Fibroblast of lung (primary cell): ENCODE data around the gene HAAO. TPM values are rescaled to one million over a fixed set of nuclear protein-coding genes. Genes with fewer than 3 reads are reported as not detected.
A peak's percentile ranks its signal among the peaks of the same experiment; 100 is the strongest.

ENCODE experiments used
- DNase-seq, 2 donors: peaks; one replicate each; pipeline versions ENCODE4 v3.0.0 to v3.0.0-alpha.2; 2010; ENCODE audit warnings: low read depth in 2 of 2
- H2AFZ ChIP-seq: 2 replicates; pipeline ENCODE4 v1.5.1; 2012; ENCODE audit warnings: low read length, control low read depth, inconsistent platforms
- H3K27ac ChIP-seq: 2 replicates; pipeline ENCODE4 v1.5.1; 2011; ENCODE audit warnings: low read length, control low read depth; ENCODE audit not compliant: insufficient read depth
- H3K27me3 ChIP-seq: 2 replicates; pipeline ENCODE4 v1.5.1; 2011; ENCODE audit warnings: mild to moderate bottlenecking, low read length; ENCODE audit not compliant: control insufficient read depth, insufficient read depth
- H3K36me3 ChIP-seq: 2 replicates; pipeline ENCODE4 v1.5.1; 2011; ENCODE audit warnings: low read length; ENCODE audit not compliant: control insufficient read depth, insufficient read depth
- H3K4me1 ChIP-seq: 2 replicates; pipeline ENCODE4 v1.5.1; 2011; ENCODE audit warnings: low read length; ENCODE audit not compliant: control insufficient read depth, insufficient read depth; ENCODE audit errors: extremely low read depth
- H3K4me2 ChIP-seq: 2 replicates; pipeline ENCODE4 v1.5.1; 2011; ENCODE audit warnings: low read length, control low read depth; ENCODE audit not compliant: insufficient read depth; ENCODE audit errors: extremely low read depth
- H3K4me3 ChIP-seq, 4 experiments: fragments of 200-600 bp in 1 of 4; sonication (generic) in 1 of 4; replicated peaks in 1 of 4; 2 replicates each; pipeline ENCODE4 v1.5.1; 2011 to 2016; ENCODE audit warnings: low read length in 4 of 4, low read depth in 3 of 4, mild to moderate bottlenecking in 3 of 4, control low read depth in 2 of 4, inconsistent platforms in 1 of 4, mixed read lengths in 1 of 4; ENCODE audit not compliant: insufficient read depth in 1 of 4; ENCODE audit errors: control extremely low read depth in 1 of 4
- H3K79me2 ChIP-seq: 2 replicates; pipeline ENCODE4 v1.5.1; 2012; ENCODE audit warnings: mild to moderate bottlenecking, low read length, inconsistent platforms; ENCODE audit not compliant: control insufficient read depth, insufficient read depth
- H3K9ac ChIP-seq: 2 replicates; pipeline ENCODE4 v1.5.1; 2011; ENCODE audit warnings: mild to moderate bottlenecking, low read length, control low read depth; ENCODE audit not compliant: insufficient read depth
- H3K9me3 ChIP-seq: 2 replicates; pipeline ENCODE4 v1.5.1; 2012; ENCODE audit warnings: low read depth, low read length; ENCODE audit not compliant: control insufficient read depth, insufficient read depth
- H4K20me1 ChIP-seq: 2 replicates; pipeline ENCODE4 v1.5.1; 2011; ENCODE audit warnings: low read length; ENCODE audit not compliant: control insufficient read depth, insufficient read depth; ENCODE audit errors: extremely low read depth
- CTCF ChIP-seq, 2 donors: IDR thresholded peaks in 1 of 2; conservative IDR thresholded peaks in 1 of 2; 1 replicate in 1 of 2; 2 replicates in 1 of 2; pipeline ENCODE4 v1.5.1; 2011 to 2012; ENCODE audit warnings: low read length in 2 of 2, control low read depth in 1 of 2, inconsistent platforms in 1 of 2, low read depth in 1 of 2, mild to moderate bottlenecking in 1 of 2
- EZH2 ChIP-seq: IDR thresholded peaks from 2 replicates; pipeline ENCODE4 v1.5.1; 2012; ENCODE audit warnings: low read length, control low read depth, mild to moderate bottlenecking; ENCODE audit errors: missing control alignments
- polyA minus RNA-seq: library from RNA; depleted of rRNA, polyadenylated mRNA; stranded (reverse); fragments of >200 nt; gene quantifications from 2 replicates; pipeline ENCODE4 v1.2.3, GENCODE V29; 2011; ENCODE audit warnings: low replicate concordance
- polyA plus RNA-seq, 2 donors: library from polyadenylated mRNA; depleted of rRNA in 1 of 2; stranded (reverse) in 1 of 2; unstranded in 1 of 2; fragments of >200 nt; gene quantifications; 2 replicates each; pipeline ENCODE4 v1.2.1, GENCODE V29; 2011 to 2012; ENCODE audit warnings: missing spikeins in 1 of 2
- total RNA-seq: library from RNA; depleted of rRNA; stranded (reverse); fragments of >200 nt; gene quantifications from 2 replicates; pipeline ENCODE4 v1.2.1, GENCODE V29; 2014

The HAAO gene
- total RNA-seq (2.8 and 4.1 TPM in 2 replicates), polyA plus RNA-seq (0.58 and 0.88 TPM in 2 replicates), polyA minus RNA-seq (2.9 TPM in 1 of 2 replicates, not detected in the other)
- 1.0 and 1.2 TPM in 2 replicates for polyA plus RNA-seq (2012)

- Histone ChIP-seq H3K4me3 (peak within 1 kb of the TSS; percentile 21 to 51 (median 40)), H3K79me2 (no peaks in the 10 kb centered on the region), H3K4me2 (peak within 1 kb of the TSS; percentile 59), H3K27me3 (peaks cover 16% of the 10 kb centered on the region), H4K20me1 (no peaks in the 10 kb centered on the region), H3K9me3 (no peaks in the 10 kb centered on the region), H3K27ac (no peak within 1 kb of the TSS), H2AFZ (peak within 1 kb of the TSS; percentile 35), H3K9ac (no peak within 1 kb of the TSS), H3K4me1 (no peaks in the 10 kb centered on the region), H3K36me3 (no peaks in the 10 kb centered on the region)
- TF ChIP-seq CTCF (conservative IDR thresholded peaks at IDR 0.05 in 1 of 2, IDR thresholded peaks at IDR 0.05 in 1 of 2; ENCODE audit: low read depth in 1 of 2, low read length in 2 of 2) (peak in 1 of 2 donors; percentile 5), EZH2 (peak; percentile 92)
- no peak for DNase-seq
These were observed at the start of gene HAAO for GRCh38 chr2:42792583-42793333. Gene HAAO, minus strand, starts transcription at chr2:42792583. Its CDS starts 47 bp downstream, at chr2:42792536.

GRCh38 chr2:42841344-42841743, 49.0 kb upstream of the HAAO start:
- Histone ChIP-seq H3K9ac (no peak overlapping the region), H3K79me2 (no peaks in the 10 kb centered on the region), H3K27ac (no peak overlapping the region), H3K4me3 (no peak overlapping the region), H3K27me3 (no peaks in the 10 kb centered on the region), H3K36me3 (no peaks in the 10 kb centered on the region), H2AFZ (no peak overlapping the region), H4K20me1 (no peaks in the 10 kb centered on the region), H3K4me1 (peaks cover 18% of the 10 kb centered on the region), H3K4me2 (no peak overlapping the region), H3K9me3 (no peaks in the 10 kb centered on the region)
- DNase-seq, result no peak
- TF ChIP-seq CTCF (conservative IDR thresholded peaks at IDR 0.05 in 1 of 2, IDR thresholded peaks at IDR 0.05 in 1 of 2; ENCODE audit: low read depth in 1 of 2, low read length in 2 of 2) (no peak), EZH2 (no peak)

GRCh38 chr2:42840760-42841159, 48.4 kb upstream of the HAAO start:
- H3K4me2 ChIP-seq, result no peak overlapping the region
- H2AFZ ChIP-seq, result no peak overlapping the region
- H3K9me3 ChIP-seq, result no peaks in the 10 kb centered on the region
- no peak overlapping the region for H3K27ac ChIP-seq
- no peaks in the 10 kb centered on the region for H3K36me3 ChIP-seq
- TF ChIP-seq EZH2, result no peak
- no peak for TF ChIP-seq CTCF (conservative IDR thresholded peaks at IDR 0.05 in 1 of 2, IDR thresholded peaks at IDR 0.05 in 1 of 2; ENCODE audit: low read depth in 1 of 2, low read length in 2 of 2)
- H3K9ac ChIP-seq, result no peak overlapping the region
- H3K79me2 ChIP-seq, result no peaks in the 10 kb centered on the region
- no peaks in the 10 kb centered on the region for H4K20me1 ChIP-seq
- H3K4me3 ChIP-seq, result no peak overlapping the region
- H3K4me1 ChIP-seq, result peaks cover 14% of the 10 kb centered on the region
- no peaks in the 10 kb centered on the region for H3K27me3 ChIP-seq
- no peak for DNase-seq
